HG02938 (cell line): Measurements from ENCODE around the gene TBL3.
"Not testable (repeated sequence)": the region's sequence is repeated elsewhere in the genome, so short reads cannot be mapped to it uniquely, and the experiment has no call there.

Experiments used
- ATAC-seq: cut with Tn5 transposase; IDR thresholded peaks from one replicate; pipeline ENCODE4 v1.9.1; 2021; ENCODE audit warnings: mild to moderate bottlenecking, moderate library complexity; ENCODE audit not compliant: unreplicated experiment

Gene TBL3

DNA sequence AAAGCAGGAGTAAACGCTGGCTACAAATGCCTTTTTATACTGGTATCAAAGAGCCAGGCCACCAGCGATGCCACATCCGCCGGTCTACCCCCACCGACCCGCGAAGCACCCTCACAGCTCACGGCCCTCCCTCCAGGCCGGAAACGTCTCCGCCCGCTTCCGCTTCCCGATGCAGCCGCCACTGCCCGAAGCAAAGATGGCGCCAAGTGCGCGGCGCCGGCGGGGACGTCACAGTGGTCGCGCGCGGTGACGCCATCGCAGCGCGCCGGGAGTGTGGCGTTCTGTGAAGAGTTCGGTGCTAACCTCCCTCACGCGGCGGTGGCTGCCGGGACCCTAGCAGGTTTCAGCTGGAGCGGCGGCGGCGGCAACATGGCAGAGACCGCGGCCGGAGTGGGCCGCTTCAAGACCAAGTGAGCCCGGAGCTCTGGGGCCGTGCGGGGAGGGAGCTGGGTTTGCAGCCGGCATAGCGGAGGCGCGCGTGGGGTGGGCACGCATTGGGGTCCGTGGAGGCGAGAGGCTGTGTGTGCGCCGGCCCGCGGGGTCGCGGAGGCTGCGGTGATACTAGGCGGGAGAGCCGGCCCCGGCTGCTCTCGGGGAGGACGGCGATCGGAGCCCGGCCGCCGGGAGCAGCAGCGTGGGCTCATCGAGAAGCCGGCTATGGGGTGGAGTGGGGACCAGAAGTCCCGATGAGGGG lies at the start of gene TBL3:
Gene TBL3, plus strand, starts transcription at position 258 of the 694 bp plus-strand sequence. Its CDS starts 112 bp downstream, at position 370.
- ATAC-seq: peak; percentile 72

DNA sequence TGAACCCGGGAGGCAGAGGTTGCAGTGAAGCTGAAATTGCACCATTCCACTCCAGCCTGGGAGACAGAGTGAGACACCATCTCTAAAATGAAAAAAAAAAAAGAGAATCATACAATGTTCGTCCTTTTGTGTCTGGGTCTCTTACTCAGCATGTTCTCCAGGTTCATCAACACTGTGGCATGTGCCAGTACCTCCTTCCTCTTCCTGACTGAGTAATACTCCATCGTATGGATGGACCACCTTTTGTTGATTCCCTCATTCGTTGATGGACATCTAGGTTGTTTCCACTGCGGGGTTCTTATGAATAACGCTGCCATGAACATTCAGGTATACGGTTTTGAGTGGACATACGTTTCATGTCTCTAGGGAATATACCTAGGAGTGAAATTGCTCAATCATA lies 49.5 kb upstream of the TBL3 start:
- no peak for ATAC-seq

- ATAC-seq: no peak
Observed at GRCh38 chr16:1923299-1924034, 48.4 kb upstream of the TBL3 start.

- no peak for ATAC-seq
Observed at GRCh38 chr16:1924095-1924494, 47.8 kb upstream of the TBL3 start.

GRCh38 chr16:1926271-1926670 lies 45.6 kb upstream of the TBL3 start:
- ATAC-seq: no peak

DNA sequence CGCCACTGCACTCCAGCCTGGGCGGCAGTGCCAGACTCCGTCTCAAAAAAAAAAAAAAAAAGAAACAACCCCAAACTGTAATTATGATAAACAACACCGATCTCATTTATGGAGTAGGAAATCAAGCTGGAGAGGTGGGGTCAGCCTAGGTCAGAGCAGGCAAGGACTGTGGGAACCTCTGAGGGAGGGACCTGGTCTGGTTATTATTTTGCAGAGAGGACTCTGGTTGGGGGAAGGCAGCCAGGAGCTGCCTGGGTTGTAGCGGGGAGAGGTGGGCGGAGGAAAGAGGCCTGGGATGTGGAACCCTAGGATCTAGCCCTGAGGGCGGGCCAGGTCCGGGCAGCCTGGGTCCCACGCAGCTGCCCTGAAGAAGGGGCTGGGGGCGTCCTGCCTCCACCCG lies 42.7 kb upstream of the TBL3 start:
- ATAC-seq: no peak

- ATAC-seq: peak; percentile 81
Observed at GRCh38 chr16:1929578-1930337, 42.1 kb upstream of the TBL3 start.

DNA sequence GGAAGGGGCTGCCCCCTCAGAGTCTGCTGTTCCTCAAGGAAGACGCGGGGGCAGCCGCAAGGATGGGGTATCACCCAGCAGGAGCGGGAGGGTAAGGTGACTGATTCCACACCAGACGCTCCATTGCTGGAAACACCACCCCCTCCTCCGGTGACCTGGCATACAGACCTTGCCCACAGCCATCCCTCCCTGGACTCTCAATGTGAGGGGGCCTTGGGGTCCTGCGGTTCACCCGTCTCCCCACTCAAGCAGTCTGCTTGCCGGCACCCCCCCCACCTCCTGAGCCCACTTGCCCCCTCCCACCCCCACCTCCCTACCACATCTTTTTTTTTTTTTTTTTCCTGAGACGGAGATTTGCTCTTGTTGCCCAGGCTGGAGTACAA lies 41.5 kb upstream of the TBL3 start:
- no peak for ATAC-seq

- no peak for ATAC-seq
Observed at GRCh38 chr16:1932050-1933028, 39.5 kb upstream of the TBL3 start.

DNA sequence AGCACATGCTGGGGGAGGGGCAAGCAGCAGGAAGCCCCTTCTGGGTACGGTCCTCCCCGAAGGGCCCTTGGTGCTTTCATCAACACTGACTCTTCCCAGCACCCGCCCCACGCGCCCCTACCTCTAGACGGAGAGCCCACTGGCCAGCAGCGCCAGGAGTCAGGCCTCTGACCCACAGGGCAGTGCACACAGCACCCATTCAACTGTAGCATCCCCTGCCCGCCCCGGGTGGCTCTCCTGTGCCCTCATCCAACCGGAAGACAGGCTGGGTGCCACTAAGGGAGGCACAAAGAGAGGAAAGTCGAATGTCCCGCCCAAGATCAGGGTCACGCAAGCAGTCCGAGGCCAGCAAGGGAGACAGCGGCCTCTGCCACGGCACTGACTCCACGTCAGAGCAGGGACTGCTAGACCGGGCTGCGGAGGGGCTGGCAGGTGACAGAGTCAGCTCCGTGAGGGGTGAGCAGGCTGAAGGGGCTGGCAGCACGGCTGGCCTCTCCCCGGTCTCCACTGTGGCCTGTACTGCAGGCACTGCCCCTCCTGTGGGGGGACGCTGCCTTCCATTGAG lies 38.7 kb upstream of the TBL3 start:
- ATAC-seq: no peak

GRCh38 chr16:1936945-1937479 lies 34.8 kb upstream of the TBL3 start:
- no peak for ATAC-seq

- ATAC-seq: no peak
Observed at GRCh38 chr16:1938316-1938715, 33.5 kb upstream of the TBL3 start.

GRCh38 chr16:1938910-1939309 lies 32.9 kb upstream of the TBL3 start:
- no peak for ATAC-seq

DNA sequence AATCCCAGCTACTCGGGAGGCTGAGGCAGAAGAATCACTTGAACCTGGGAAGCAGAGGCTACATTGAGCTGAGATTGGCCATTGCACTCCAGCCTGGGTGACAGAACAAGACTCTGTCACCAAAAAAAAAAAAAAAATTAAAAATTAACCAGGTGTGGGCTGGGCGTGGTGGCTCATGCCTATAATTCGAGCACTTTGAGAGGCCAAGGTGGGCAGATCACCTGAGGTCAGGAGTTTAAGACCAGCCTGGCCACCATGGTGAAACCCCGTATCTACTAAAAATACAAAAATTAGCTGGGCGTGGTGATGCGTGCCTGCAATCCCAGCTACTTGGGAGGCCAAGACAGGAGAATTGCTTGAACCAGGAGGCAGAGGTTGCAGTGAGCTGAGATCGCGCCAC lies 32.0 kb upstream of the TBL3 start:
- not testable (repeated sequence) for ATAC-seq

GRCh38 chr16:1940273-1941161 lies 31.3 kb upstream of the TBL3 start:
- no peak for ATAC-seq

GRCh38 chr16:1941162-1942046 lies 30.4 kb upstream of the TBL3 start:
- no peak for ATAC-seq

DNA sequence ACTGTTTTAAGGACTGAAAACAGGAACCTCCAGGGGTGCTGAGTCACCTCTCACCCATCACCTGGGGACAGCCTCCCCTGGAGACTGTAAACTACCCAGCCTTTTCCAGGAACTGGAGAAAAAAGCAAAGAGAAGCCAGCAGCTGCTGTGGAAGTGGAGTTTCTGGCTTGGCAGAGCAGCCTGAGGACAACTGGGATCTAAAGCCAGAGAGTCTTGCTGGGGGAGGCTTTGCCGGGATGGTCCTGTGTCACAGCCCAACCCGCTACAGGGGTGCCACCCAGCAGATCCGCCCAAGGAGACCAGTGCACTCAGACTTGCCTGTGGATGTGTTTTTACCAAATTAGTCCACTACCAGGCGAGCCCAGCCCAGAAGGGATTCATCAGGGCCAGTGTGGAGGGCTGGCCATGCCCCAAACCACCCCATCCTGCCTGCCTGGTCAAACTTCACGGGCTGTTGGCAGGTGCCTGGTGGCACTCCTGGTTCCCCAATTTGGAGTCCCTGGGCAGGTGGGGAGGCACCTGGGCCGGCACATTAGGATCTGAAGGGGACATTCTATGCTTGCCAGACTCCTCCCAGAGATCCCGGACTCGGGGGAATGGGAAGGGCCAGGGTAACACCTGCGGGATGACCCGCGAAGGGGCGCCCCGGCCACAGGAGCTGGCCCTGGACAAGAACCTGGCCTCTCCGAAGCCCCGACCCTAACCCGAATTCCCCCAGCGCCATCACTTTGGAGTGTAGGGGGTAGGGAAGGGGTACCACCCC lies 29.6 kb upstream of the TBL3 start:
- ATAC-seq: no peak
